HCT116 (cell line): ENCODE results near the gene GLMP. TPM values are rescaled to one million over a fixed set of nuclear protein-coding genes. Genes with fewer than 3 reads are reported as not detected.

Experiments
- ATAC-seq: fragments of 200-7000 bp; cut with Tn5 transposase; 2 replicates; pipeline ENCODE4 v1.9.1; 2020; ENCODE audit warnings: mild to moderate bottlenecking, moderate library complexity
- Bru-seq: library from RNA; stranded (reverse); fragments of 400-500 nt; gene quantifications from one replicate; lab custom pipeline; 2021; lab: Mats Ljungman, UMichigan
- BruChase-seq, 2 experiments: library from RNA; stranded (reverse); fragments of 400-500 nt; gene quantifications; one replicate each; lab custom pipeline; 2021; lab: Mats Ljungman, UMichigan
- BruUV-seq: library from RNA; stranded (reverse); fragments of 400-500 nt; replicated peaks from 2 replicates; lab custom pipeline; 2021; lab: Mats Ljungman, UMichigan
- CTCF ChIA-PET: fragments of 300-600 bp; sonication (Branson Sonifier 250); formaldehyde crosslinking; loops from one replicate; lab custom pipeline; 2021; ENCODE audit warnings: antibody characterized with exemption; lab: Charles Lee
- POLR2A ChIA-PET: fragments of 300-600, 350-600 bp; sonication (Branson Sonifier 250); formaldehyde crosslinking; loops from one replicate; lab custom pipeline; 2021; ENCODE audit warnings: antibody characterized with exemption; lab: Charles Lee
- RAD21 ChIA-PET, 2 experiments: fragments of 300-600 bp; sonication (Branson Sonifier 250); formaldehyde crosslinking; loops; one replicate each; lab custom pipeline; 2023; ENCODE audit warnings: low total read pairs in 2 of 2; ENCODE audit not compliant: uncharacterized antibody in 2 of 2, unreplicated experiment in 2 of 2, low non-redundant PET in 1 of 2; lab: Charles Lee
- DNase-seq: peaks from one replicate; pipeline ENCODE4 v3.0.0-alpha.2; 2010; ENCODE audit warnings: low read depth, low spot score
- H2AFZ ChIP-seq: fragments of 200-600 bp; shearing (Covaris generic), sonication (generic); 2 replicates; pipeline ENCODE4 v1.6.1; 2017; ENCODE audit warnings: low read depth, mixed run types, mixed read lengths, antibody characterized with exemption, low read length; ENCODE audit not compliant: poor library complexity, severe bottlenecking
- H3K27ac ChIP-seq: 2 replicates; pipeline ENCODE4 v1.5.1; 2012; ENCODE audit warnings: low read depth, low read length
- H3K27me3 ChIP-seq: fragments of 200-600 bp; sonication (generic); 2 replicates; pipeline ENCODE4 v1.6.1; 2016; ENCODE audit warnings: mixed run types, low read length, mixed read lengths; ENCODE audit not compliant: insufficient read depth
- H3K36me3 ChIP-seq, 2 experiments: fragments of 200-500 bp in 1 of 2; fragments of 200-600 bp in 1 of 2; sonication (Bioruptor generic) in 1 of 2; sonication (generic) in 1 of 2; 2 replicates each; pipeline versions ENCODE4 v1.5.1 to v1.6.1; 2014 to 2016; ENCODE audit warnings: low read length in 2 of 2, inconsistent platforms in 1 of 2, mixed read lengths in 1 of 2, mixed run types in 1 of 2; ENCODE audit not compliant: insufficient read depth in 2 of 2, control insufficient read depth in 1 of 2
- H3K4me1 ChIP-seq, 2 experiments: fragments of 200-600 bp in 1 of 2; sonication (generic) in 1 of 2; 2 replicates each; pipeline versions ENCODE4 v1.5.1 to v1.6.1; 2012 to 2017; ENCODE audit warnings: low read length in 2 of 2, inconsistent platforms in 1 of 2, mild to moderate bottlenecking in 1 of 2, mixed read lengths in 1 of 2, mixed run types in 1 of 2, moderate library complexity in 1 of 2; ENCODE audit not compliant: insufficient read depth in 2 of 2, control insufficient read depth in 1 of 2
- H3K4me2 ChIP-seq: fragments of 200-600 bp; sonication (generic); 2 replicates; pipeline ENCODE4 v1.6.1; 2017; ENCODE audit warnings: mixed run types, low read length, mixed read lengths
- H3K4me3 ChIP-seq, 2 experiments: fragments of 200-600 bp in 1 of 2; sonication (generic) in 1 of 2; replicated peaks in 1 of 2; 2 replicates each; pipeline ENCODE4 v1.5.1; 2011 to 2016; ENCODE audit warnings: low read length in 2 of 2, control low read depth in 1 of 2, low read depth in 1 of 2, mild to moderate bottlenecking in 1 of 2, mixed read lengths in 1 of 2, mixed run types in 1 of 2
- H3K79me2 ChIP-seq: fragments of 200-600 bp; sonication (generic); 2 replicates; pipeline ENCODE4 v1.6.1; 2017; ENCODE audit warnings: mild to moderate bottlenecking, mixed run types, low read length, moderate library complexity, mixed read lengths; ENCODE audit not compliant: insufficient read depth
- H3K9ac ChIP-seq: fragments of 200-600 bp; sonication (generic); 2 replicates; pipeline ENCODE4 v1.6.1; 2016; ENCODE audit warnings: low read length, mixed read lengths
- H3K9me2 ChIP-seq: fragments of 200-600 bp; sonication (generic), shearing (Covaris generic); 2 replicates; pipeline ENCODE4 v1.6.1; 2017; ENCODE audit warnings: mixed run types, mild to moderate bottlenecking, moderate library complexity; ENCODE audit not compliant: insufficient read depth
- H3K9me3 ChIP-seq, 2 experiments: fragments of 200-500 bp in 1 of 2; fragments of 200-600 bp in 1 of 2; sonication (Bioruptor generic) in 1 of 2; sonication (generic) in 1 of 2; 2 replicates each; pipeline ENCODE4 v1.6.1; 2014 to 2017; ENCODE audit warnings: low read length in 2 of 2, mixed read lengths in 2 of 2, inconsistent platforms in 1 of 2, low read depth in 1 of 2, mild to moderate bottlenecking in 1 of 2, mixed run types in 1 of 2, moderate library complexity in 1 of 2; ENCODE audit not compliant: control insufficient read depth in 1 of 2, insufficient read depth in 1 of 2
- H4K20me1 ChIP-seq: fragments of 200-600 bp; sonication (generic), shearing (Covaris generic); 2 replicates; pipeline ENCODE4 v1.6.1; 2017; ENCODE audit warnings: mixed run types, mild to moderate bottlenecking, moderate library complexity; ENCODE audit not compliant: insufficient read depth
- CBX3 ChIP-seq: IDR thresholded peaks from 2 replicates; pipeline ENCODE4 v1.6.1; 2012; ENCODE audit warnings: low read depth
- EZH2 ChIP-seq: fragments of 200-600 bp; sonication (generic); IDR thresholded peaks from 2 replicates; pipeline ENCODE4 v1.6.1; 2017; ENCODE audit warnings: antibody characterized with exemption, mixed run types
- EZH2phosphoT487 ChIP-seq: fragments of 200-600 bp; IDR thresholded peaks from 2 replicates; pipeline ENCODE4 v1.6.1; 2018; ENCODE audit warnings: antibody characterized with exemption, borderline replicate concordance
- FOSL1 ChIP-seq: IDR thresholded peaks from 2 replicates; pipeline ENCODE4 v1.6.1; 2012; ENCODE audit warnings: low read depth
- MAX ChIP-seq: IDR thresholded peaks from 2 replicates; pipeline ENCODE4 v1.6.1; 2012
- POLR2AphosphoS5 ChIP-seq: IDR thresholded peaks from 2 replicates; pipeline ENCODE4 v1.6.1; 2011; ENCODE audit warnings: mild to moderate bottlenecking, low read depth, low read length, moderate library complexity
- REST ChIP-seq: IDR thresholded peaks from 2 replicates; pipeline ENCODE4 v1.6.1; 2012; ENCODE audit warnings: low read depth
- SIN3A ChIP-seq: IDR thresholded peaks from 2 replicates; pipeline ENCODE4 v1.6.1; 2012; ENCODE audit warnings: low read depth
- SP1 ChIP-seq: IDR thresholded peaks from 2 replicates; pipeline ENCODE4 v1.6.1; 2012; ENCODE audit warnings: low read depth
- SRF ChIP-seq: IDR thresholded peaks from 2 replicates; pipeline ENCODE4 v1.6.1; 2012; ENCODE audit warnings: low read depth
- TCF7L2 ChIP-seq: IDR thresholded peaks from 2 replicates; pipeline ENCODE4 v1.7.0; 2011; ENCODE audit warnings: borderline replicate concordance, inconsistent platforms; ENCODE audit not compliant: insufficient read depth, insufficient read length; ENCODE audit errors: extremely low read depth
- YY1 ChIP-seq: IDR thresholded peaks from 2 replicates; pipeline ENCODE4 v1.6.1; 2011; ENCODE audit warnings: low read length, low read depth, moderate library complexity, mild to moderate bottlenecking; ENCODE audit not compliant: insufficient replicate concordance; ENCODE audit errors: extremely low read depth
- ZFX ChIP-seq: fragments of 450-650 bp; IDR thresholded peaks from 2 replicates; pipeline ENCODE4 v1.6.1; 2017
- ZNF274 ChIP-seq: fragments of 200-500 bp; sonication (Bioruptor generic); IDR thresholded peaks from 2 replicates; pipeline ENCODE4 v1.6.1; 2014; ENCODE audit warnings: mild to moderate bottlenecking, low read depth, low read length, inconsistent platforms
- intact Hi-C: fragments of 100-400 bp; cut with micrococcal nuclease; formaldehyde crosslinking; loops from 2 replicates; pipeline ENCODE4 v1.10.0; 2022
- long read RNA-seq: library from polyadenylated mRNA; unstranded; transcript quantifications from one replicate; pipeline ENCODE4 v2.0.0, GENCODE V29; 2021; ENCODE audit not compliant: unreplicated experiment
- polyA plus RNA-seq: library from polyadenylated mRNA; unstranded; fragments of >200 nt; gene quantifications from 2 replicates; pipeline ENCODE4 v1.2.1, GENCODE V29; 2012; ENCODE audit warnings: missing spikeins
- total RNA-seq: library from RNA; stranded (reverse); gene quantifications from one replicate; pipeline ENCODE4 v1.2.1, GENCODE V29; 2021; ENCODE audit not compliant: unreplicated experiment
- TF ChIP-seq, protein P1 (sequence below): IDR thresholded peaks from 2 replicates; pipeline ENCODE4 v1.6.1; 2012

GLMP gene
- total RNA-seq (27.8 TPM), Bru-seq, nascent RNA (percentile 56 among the genes with signal in this experiment), BruChase-seq, experiment 1, labeled RNA remaining after a 6-hour chase (percentile 79 among the genes with signal in this experiment), BruChase-seq, experiment 2, labeled RNA remaining after a 2-hour chase (percentile 69 among the genes with signal in this experiment)
- 13.4 and 18.9 TPM in 2 replicates for polyA plus RNA-seq
- long read RNA-seq, transcript GLMP-201 (6 exons, 1,604 nt) = major isoform, 11 of 34 reads
- long read RNA-seq, partial matches to known transcripts = 13 of 34 reads
- long read RNA-seq, other reads (novel, unspliced or antisense) = 6 of 34 reads

DNA sequence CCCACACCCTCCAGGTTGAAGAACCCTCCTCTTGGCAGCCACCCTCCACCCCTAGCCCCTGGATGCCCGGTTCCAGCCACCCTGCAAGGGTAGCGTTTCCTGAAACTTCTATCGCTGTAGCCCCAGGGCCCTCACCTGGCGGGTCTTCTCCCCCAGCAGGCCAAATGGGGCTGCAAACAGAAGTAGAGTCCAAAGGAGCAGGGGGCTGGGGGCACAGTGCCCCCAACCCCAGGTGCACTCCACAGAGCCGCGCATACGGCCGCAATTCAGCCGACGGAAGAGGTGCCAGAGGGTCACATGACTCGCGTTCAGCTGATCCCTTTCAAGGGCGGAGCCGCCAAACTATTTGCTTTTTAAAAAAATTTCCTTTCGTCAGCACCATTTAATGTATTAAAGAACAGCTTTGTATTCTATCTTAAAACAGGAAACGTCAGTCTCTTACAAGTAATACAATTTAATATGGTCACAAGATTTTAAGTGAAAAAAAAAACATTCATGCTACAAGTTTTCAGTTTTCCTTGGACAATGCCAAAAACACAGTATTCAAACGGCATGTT is at the start of gene GLMP:
GLMP (minus strand) TSS at position 289 of the 557 bp plus-strand sequence; CDS start at position 255, 34 bp downstream.
- H3K9me2 ChIP-seq = no peaks in the 10 kb centered on the region
- TF ChIP-seq ZNF274 (no peak), SRF (no peak), ZFX (no peak), TCF7L2 (peak; percentile 63), EZH2 (no peak), MAX (no peak; the same call in 1 of the 2 replicates), YY1 (no peak), FOSL1 (no peak), POLR2AphosphoS5 (peak; percentile 60), EZH2phosphoT487 (no peak), REST (no peak), SP1 (peak; percentile 0; the same call in 1 of the 2 replicates), CBX3 (no peak), SIN3A (peak; percentile 66; the same call in 1 of the 2 replicates)
- TF ChIP-seq, protein P1, sequence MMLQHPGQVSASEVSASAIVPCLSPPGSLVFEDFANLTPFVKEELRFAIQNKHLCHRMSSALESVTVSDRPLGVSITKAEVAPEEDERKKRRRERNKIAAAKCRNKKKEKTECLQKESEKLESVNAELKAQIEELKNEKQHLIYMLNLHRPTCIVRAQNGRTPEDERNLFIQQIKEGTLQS = no peak
- no peaks in the 10 kb centered on the region for H3K27me3 ChIP-seq
- BruUV-seq = no TSS peak
- ATAC-seq = peak; percentile 79
- POLR2A ChIA-PET = interaction anchor here (1.0 kb wide), 1 partner anchor 13 kb away, joined by 3 read pairs; the partner anchor contains the start of gene SMG5
- intact Hi-C loops = no loop called here
- peak within 1 kb of the TSS; percentile 66 to 67 for H3K4me3 ChIP-seq
- peak within 1 kb of the TSS; percentile 95 for H3K4me2 ChIP-seq
- peak; percentile 37 for DNase-seq
- peak within 1 kb of the TSS; percentile 62 for H3K9ac ChIP-seq
- no peaks in the 10 kb centered on the region; a peak in 1 of 4 replicates for H3K36me3 ChIP-seq
- peaks cover 4 to 14% of the 10 kb centered on the region in 2 experiments; a peak in 3 of 4 replicates for H3K4me1 ChIP-seq
- no peaks in the 10 kb centered on the region for H4K20me1 ChIP-seq
- H3K9me3 ChIP-seq = no peaks in the 10 kb centered on the region
- RAD21 ChIA-PET = no interaction called here
- CTCF ChIA-PET = no interaction called here
- peak within 1 kb of the TSS; percentile 41; the same call in 1 of the 2 replicates for H3K27ac ChIP-seq
- H3K79me2 ChIP-seq = no peaks in the 10 kb centered on the region
- peak within 1 kb of the TSS; percentile 96 for H2AFZ ChIP-seq
